HepG2 (cell line): ENCODE data around the gene RAB17. TPM values are rescaled to one million over a fixed set of nuclear protein-coding genes. Genes with fewer than 3 reads are reported as not detected.

Experiments
- ARNT2 ChIP-seq: sonication (generic); formaldehyde crosslinking; IDR thresholded peaks from 2 replicates; pipeline ENCODE4 v1.8.0; 2022; ENCODE audit warnings: mild to moderate bottlenecking, low read depth, missing genetic modification reagents, moderate library complexity
- FOXK1 ChIP-seq: sonication (generic); formaldehyde crosslinking; IDR thresholded peaks from 2 replicates; pipeline ENCODE4 v1.4.0; 2020; ENCODE audit warnings: low read depth, missing genetic modification reagents, borderline replicate concordance
- MEIS2 ChIP-seq: sonication (generic); formaldehyde crosslinking; IDR thresholded peaks from 2 replicates; pipeline ENCODE4 v1.9.0; 2021; ENCODE audit warnings: mild to moderate bottlenecking, missing genetic modification reagents
- NFKBIZ ChIP-seq: IDR thresholded peaks from 2 replicates; pipeline ENCODE4 v1.6.1; 2018; ENCODE audit warnings: missing genetic modification reagents, missing compliant biosample characterization
- PITX1 ChIP-seq: sonication (generic); formaldehyde crosslinking; IDR thresholded peaks from 2 replicates; pipeline ENCODE4 v1.5.1; 2020; ENCODE audit warnings: mild to moderate bottlenecking, missing genetic modification reagents
- SIN3B ChIP-seq: fragments of 150-350 bp; IDR thresholded peaks from 2 replicates; pipeline ENCODE4 v1.6.1; 2014; ENCODE audit warnings: low read length
- SOX5 ChIP-seq: IDR thresholded peaks from 2 replicates; pipeline ENCODE4 v1.6.1; 2016; ENCODE audit warnings: borderline replicate concordance
- SP4 ChIP-seq: sonication (generic); formaldehyde crosslinking; IDR thresholded peaks from 2 replicates; pipeline ENCODE4 v1.8.1; 2023; ENCODE audit warnings: mild to moderate bottlenecking, missing genetic modification reagents
- ZFP36 ChIP-seq: fragments of 150-350 bp; IDR thresholded peaks from 2 replicates; pipeline ENCODE4 v1.6.1; 2018; ENCODE audit warnings: borderline replicate concordance, low read length, low read depth; ENCODE audit not compliant: partially characterized antibody
- ZNF501 ChIP-seq: sonication (generic); formaldehyde crosslinking; IDR thresholded peaks from 2 replicates; pipeline ENCODE4 v1.5.1; 2020; ENCODE audit warnings: mild to moderate bottlenecking, moderate library complexity, missing genetic modification reagents
- polyA plus RNA-seq, 8 experiments: library from polyadenylated mRNA; depleted of rRNA in 3 of 8; stranded (reverse) in 7 of 8; unstranded in 1 of 8; fragments of >200 nt; fragmentation: Illumina TruSeq in 4 of 8; extraction: Trizol in 4 of 8; gene quantifications; 2 replicates each; pipeline versions ENCODE4 v1.2.1 to v1.2.3, GENCODE V29; 2011 to 2016; ENCODE audit warnings: low read depth in 4 of 8, missing spikeins in 1 of 8, mixed read lengths in 1 of 8; ENCODE audit not compliant: insufficient read depth in 1 of 8
- total RNA-seq, 5 experiments: library from RNA; depleted of rRNA; stranded (reverse); fragments of >200 nt; fragmentation: Illumina TruSeq; extraction: Trizol; gene quantifications; 2 replicates each; pipeline ENCODE4 v1.2.3, GENCODE V29; 2016; ENCODE audit warnings: low read depth in 1 of 5
- TF ChIP-seq, protein P1 (sequence below): sonication (generic); formaldehyde crosslinking; IDR thresholded peaks from 2 replicates; pipeline ENCODE4 v1.5.1; 2020; ENCODE audit warnings: mild to moderate bottlenecking, missing genetic modification reagents, moderate library complexity
- TF ChIP-seq, protein P2 (sequence below): sonication (generic); formaldehyde crosslinking; conservative IDR thresholded peaks from 2 replicates; pipeline ENCODE4 v1.4.0; 2020; ENCODE audit warnings: mild to moderate bottlenecking, missing genetic modification reagents, moderate library complexity
- TF ChIP-seq, protein P3 (sequence below): sonication (generic); formaldehyde crosslinking; IDR thresholded peaks from 2 replicates; pipeline ENCODE4 v1.4.0; 2020; ENCODE audit warnings: missing genetic modification reagents
- TF ChIP-seq, protein P4 (sequence below): sonication (generic); formaldehyde crosslinking; IDR thresholded peaks from 2 replicates; pipeline ENCODE4 v1.4.0; 2020; ENCODE audit warnings: missing genetic modification reagents, borderline replicate concordance

RAB17 gene
- total and polyA plus RNA-seq, 2 of the 13 experiments (the other 11 are each of a cell fraction or from before 2014, with no cell fraction given), result 68.0 to 124 TPM

DNA sequence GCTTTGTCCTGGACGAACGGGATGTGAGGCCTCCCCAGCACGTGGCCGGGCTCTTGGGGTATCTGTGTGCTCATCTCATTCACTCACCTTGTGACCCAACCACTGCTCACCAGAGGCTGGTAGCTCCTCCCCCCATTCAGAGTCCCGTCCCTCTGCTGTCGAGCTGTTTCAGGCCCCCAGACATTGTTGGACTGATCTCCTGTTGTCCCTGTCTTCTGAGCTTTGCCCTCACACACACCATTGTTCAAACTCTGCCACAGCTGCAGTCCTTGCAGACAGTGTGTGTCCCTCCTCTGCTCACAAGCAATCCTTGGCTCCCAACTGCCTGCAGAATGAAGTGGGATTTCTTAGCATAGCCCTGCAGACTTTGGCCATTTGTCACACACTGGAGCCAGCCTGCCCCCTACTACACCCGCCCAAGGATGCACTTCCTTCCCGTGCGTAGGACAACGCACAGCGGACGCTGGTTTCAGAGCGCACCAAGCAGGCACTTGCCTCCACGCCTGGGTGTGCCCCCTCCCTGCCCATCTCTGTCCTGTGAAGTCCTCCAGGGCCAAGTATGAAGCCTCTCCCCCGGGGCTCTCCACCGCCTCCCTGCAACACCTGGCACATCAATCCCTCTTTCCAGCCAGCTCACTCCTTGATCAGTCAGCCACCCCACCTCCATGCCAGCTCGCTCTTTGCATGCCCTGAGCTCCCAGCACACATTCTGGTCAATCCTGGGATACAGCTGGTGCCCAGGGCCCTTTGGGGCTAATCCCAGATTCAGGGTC is 40.7 kb downstream of the RAB17 start (continued):
- TF ChIP-seq, protein P1, sequence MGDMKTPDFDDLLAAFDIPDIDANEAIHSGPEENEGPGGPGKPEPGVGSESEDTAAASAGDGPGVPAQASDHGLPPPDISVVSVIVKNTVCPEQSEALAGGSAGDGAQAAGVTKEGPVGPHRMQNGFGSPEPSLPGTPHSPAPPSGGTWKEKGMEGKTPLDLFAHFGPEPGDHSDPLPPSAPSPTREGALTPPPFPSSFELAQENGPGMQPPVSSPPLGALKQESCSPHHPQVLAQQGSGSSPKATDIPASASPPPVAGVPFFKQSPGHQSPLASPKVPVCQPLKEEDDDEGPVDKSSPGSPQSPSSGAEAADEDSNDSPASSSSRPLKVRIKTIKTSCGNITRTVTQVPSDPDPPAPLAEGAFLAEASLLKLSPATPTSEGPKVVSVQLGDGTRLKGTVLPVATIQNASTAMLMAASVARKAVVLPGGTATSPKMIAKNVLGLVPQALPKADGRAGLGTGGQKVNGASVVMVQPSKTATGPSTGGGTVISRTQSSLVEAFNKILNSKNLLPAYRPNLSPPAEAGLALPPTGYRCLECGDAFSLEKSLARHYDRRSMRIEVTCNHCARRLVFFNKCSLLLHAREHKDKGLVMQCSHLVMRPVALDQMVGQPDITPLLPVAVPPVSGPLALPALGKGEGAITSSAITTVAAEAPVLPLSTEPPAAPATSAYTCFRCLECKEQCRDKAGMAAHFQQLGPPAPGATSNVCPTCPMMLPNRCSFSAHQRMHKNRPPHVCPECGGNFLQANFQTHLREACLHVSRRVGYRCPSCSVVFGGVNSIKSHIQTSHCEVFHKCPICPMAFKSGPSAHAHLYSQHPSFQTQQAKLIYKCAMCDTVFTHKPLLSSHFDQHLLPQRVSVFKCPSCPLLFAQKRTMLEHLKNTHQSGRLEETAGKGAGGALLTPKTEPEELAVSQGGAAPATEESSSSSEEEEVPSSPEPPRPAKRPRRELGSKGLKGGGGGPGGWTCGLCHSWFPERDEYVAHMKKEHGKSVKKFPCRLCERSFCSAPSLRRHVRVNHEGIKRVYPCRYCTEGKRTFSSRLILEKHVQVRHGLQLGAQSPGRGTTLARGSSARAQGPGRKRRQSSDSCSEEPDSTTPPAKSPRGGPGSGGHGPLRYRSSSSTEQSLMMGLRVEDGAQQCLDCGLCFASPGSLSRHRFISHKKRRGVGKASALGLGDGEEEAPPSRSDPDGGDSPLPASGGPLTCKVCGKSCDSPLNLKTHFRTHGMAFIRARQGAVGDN (CRISPR knock-in tag), result peak; percentile 52
- 0 out of 2 replicates have a peak, but pooled peaks have one; percentile 10 for TF ChIP-seq MEIS2 (CRISPR knock-in tag)
- peak; percentile 49; the same call in 1 of the 2 replicates for TF ChIP-seq PITX1 (CRISPR knock-in tag)
- TF ChIP-seq, protein P2, sequence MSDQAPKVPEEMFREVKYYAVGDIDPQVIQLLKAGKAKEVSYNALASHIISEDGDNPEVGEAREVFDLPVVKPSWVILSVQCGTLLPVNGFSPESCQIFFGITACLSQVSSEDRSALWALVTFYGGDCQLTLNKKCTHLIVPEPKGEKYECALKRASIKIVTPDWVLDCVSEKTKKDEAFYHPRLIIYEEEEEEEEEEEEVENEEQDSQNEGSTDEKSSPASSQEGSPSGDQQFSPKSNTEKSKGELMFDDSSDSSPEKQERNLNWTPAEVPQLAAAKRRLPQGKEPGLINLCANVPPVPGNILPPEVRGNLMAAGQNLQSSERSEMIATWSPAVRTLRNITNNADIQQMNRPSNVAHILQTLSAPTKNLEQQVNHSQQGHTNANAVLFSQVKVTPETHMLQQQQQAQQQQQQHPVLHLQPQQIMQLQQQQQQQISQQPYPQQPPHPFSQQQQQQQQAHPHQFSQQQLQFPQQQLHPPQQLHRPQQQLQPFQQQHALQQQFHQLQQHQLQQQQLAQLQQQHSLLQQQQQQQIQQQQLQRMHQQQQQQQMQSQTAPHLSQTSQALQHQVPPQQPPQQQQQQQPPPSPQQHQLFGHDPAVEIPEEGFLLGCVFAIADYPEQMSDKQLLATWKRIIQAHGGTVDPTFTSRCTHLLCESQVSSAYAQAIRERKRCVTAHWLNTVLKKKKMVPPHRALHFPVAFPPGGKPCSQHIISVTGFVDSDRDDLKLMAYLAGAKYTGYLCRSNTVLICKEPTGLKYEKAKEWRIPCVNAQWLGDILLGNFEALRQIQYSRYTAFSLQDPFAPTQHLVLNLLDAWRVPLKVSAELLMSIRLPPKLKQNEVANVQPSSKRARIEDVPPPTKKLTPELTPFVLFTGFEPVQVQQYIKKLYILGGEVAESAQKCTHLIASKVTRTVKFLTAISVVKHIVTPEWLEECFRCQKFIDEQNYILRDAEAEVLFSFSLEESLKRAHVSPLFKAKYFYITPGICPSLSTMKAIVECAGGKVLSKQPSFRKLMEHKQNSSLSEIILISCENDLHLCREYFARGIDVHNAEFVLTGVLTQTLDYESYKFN (CRISPR knock-in tag), result peak; percentile 31; the same call in 1 of the 2 replicates
- peak; percentile 14; the same call in 1 of the 2 replicates for TF ChIP-seq FOXK1 (CRISPR knock-in tag)
- TF ChIP-seq SIN3B, result no peak
- peak; percentile 46; the same call in 1 of the 2 replicates for TF ChIP-seq ZNF501
- TF ChIP-seq, protein P3, sequence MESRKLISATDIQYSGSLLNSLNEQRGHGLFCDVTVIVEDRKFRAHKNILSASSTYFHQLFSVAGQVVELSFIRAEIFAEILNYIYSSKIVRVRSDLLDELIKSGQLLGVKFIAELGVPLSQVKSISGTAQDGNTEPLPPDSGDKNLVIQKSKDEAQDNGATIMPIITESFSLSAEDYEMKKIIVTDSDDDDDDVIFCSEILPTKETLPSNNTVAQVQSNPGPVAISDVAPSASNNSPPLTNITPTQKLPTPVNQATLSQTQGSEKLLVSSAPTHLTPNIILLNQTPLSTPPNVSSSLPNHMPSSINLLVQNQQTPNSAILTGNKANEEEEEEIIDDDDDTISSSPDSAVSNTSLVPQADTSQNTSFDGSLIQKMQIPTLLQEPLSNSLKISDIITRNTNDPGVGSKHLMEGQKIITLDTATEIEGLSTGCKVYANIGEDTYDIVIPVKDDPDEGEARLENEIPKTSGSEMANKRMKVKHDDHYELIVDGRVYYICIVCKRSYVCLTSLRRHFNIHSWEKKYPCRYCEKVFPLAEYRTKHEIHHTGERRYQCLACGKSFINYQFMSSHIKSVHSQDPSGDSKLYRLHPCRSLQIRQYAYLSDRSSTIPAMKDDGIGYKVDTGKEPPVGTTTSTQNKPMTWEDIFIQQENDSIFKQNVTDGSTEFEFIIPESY (CRISPR knock-in tag), result no peak
- 0 out of 2 replicates have a peak, but pooled peaks have one; percentile 26 for TF ChIP-seq ARNT2 (CRISPR knock-in tag)
- peak; percentile 71 for TF ChIP-seq ZFP36
- peak; percentile 93 for TF ChIP-seq SOX5
- TF ChIP-seq SP4 (CRISPR knock-in tag), result peak; percentile 66
- TF ChIP-seq, protein P4, sequence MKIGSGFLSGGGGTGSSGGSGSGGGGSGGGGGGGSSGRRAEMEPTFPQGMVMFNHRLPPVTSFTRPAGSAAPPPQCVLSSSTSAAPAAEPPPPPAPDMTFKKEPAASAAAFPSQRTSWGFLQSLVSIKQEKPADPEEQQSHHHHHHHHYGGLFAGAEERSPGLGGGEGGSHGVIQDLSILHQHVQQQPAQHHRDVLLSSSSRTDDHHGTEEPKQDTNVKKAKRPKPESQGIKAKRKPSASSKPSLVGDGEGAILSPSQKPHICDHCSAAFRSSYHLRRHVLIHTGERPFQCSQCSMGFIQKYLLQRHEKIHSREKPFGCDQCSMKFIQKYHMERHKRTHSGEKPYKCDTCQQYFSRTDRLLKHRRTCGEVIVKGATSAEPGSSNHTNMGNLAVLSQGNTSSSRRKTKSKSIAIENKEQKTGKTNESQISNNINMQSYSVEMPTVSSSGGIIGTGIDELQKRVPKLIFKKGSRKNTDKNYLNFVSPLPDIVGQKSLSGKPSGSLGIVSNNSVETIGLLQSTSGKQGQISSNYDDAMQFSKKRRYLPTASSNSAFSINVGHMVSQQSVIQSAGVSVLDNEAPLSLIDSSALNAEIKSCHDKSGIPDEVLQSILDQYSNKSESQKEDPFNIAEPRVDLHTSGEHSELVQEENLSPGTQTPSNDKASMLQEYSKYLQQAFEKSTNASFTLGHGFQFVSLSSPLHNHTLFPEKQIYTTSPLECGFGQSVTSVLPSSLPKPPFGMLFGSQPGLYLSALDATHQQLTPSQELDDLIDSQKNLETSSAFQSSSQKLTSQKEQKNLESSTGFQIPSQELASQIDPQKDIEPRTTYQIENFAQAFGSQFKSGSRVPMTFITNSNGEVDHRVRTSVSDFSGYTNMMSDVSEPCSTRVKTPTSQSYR (CRISPR knock-in tag), result 0 out of 2 replicates have a peak, but pooled peaks have one; percentile 8
- no peak for TF ChIP-seq NFKBIZ
